Measurements from ENCODE around the gene CAPN1. TPM values are rescaled to one million over a fixed set of nuclear protein-coding genes. Genes with fewer than 3 reads are reported as not detected.
A peak's percentile ranks its signal among the peaks of the same experiment; 100 is the strongest.

The CAPN1 gene
- total RNA-seq, 1 donor from 2014 or later: 217 TPM

GRCh38 chr11:65213322-65214211 lies 31.8 kb downstream of the CAPN1 start:
- Mint-ChIP-seq H3K27me3 (ENCODE audit: low read depth, unreplicated experiment) (peaks cover 2% of the 10 kb centered on the region), H3K9me3 (ENCODE audit: unreplicated experiment) (no peaks in the 10 kb centered on the region), H3K4me1 (ENCODE audit: low read depth, unreplicated experiment) (peaks cover 6% of the 10 kb centered on the region), H3K4me3 (ENCODE audit: unreplicated experiment) (no peak overlapping the region), H3K27ac (ENCODE audit: unreplicated experiment) (peak overlapping the region; percentile 18), H3K36me3 (ENCODE audit: low read depth, unreplicated experiment) (peaks cover 12% of the 10 kb centered on the region)
- Histone ChIP-seq H3K4me3 (ENCODE audit: insufficient read depth, low read depth, low read length) (no peak overlapping the region), H3K36me3 (ENCODE audit: insufficient read depth, low read length) (peaks cover 4% of the 10 kb centered on the region), H3K27ac (ENCODE audit: low read depth, low read length) (no peak overlapping the region), H2AFZ (ENCODE audit: low read depth, low read length) (no peak overlapping the region), H3K9me3 (ENCODE audit: insufficient read depth, low read depth, low read length) (no peaks in the 10 kb centered on the region), H3K4me1 (ENCODE audit: insufficient read depth, low read length) (peaks cover 6% of the 10 kb centered on the region), H3K27me3 (ENCODE audit: insufficient read depth, low read length) (no peaks in the 10 kb centered on the region), H4K20me1 (ENCODE audit: insufficient read depth, low read length) (peaks cover 18% of the 10 kb centered on the region), H3K4me2 (ENCODE audit: low read length) (peak overlapping the region; percentile 23), H3K9ac (ENCODE audit: low read length) (no peak overlapping the region), H3K79me2 (ENCODE audit: insufficient read depth, low read length) (no peaks in the 10 kb centered on the region)
- DNase-seq (ENCODE audit: low read depth) (no peak), FAIRE-seq (no peak)
- no peak for TF ChIP-seq EZH2 (IDR thresholded peaks at IDR 0.05; ENCODE audit: insufficient read depth, low read length)
- TF ChIP-seq, protein P1, sequence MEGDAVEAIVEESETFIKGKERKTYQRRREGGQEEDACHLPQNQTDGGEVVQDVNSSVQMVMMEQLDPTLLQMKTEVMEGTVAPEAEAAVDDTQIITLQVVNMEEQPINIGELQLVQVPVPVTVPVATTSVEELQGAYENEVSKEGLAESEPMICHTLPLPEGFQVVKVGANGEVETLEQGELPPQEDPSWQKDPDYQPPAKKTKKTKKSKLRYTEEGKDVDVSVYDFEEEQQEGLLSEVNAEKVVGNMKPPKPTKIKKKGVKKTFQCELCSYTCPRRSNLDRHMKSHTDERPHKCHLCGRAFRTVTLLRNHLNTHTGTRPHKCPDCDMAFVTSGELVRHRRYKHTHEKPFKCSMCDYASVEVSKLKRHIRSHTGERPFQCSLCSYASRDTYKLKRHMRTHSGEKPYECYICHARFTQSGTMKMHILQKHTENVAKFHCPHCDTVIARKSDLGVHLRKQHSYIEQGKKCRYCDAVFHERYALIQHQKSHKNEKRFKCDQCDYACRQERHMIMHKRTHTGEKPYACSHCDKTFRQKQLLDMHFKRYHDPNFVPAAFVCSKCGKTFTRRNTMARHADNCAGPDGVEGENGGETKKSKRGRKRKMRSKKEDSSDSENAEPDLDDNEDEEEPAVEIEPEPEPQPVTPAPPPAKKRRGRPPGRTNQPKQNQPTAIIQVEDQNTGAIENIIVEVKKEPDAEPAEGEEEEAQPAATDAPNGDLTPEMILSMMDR (IDR thresholded peaks at IDR 0.05; ENCODE audit: insufficient read depth, low read depth, low read length): no peak

GRCh38 chr11:65214212-65214845 lies 32.6 kb downstream of the CAPN1 start:
- no peak overlapping the region for H3K9ac ChIP-seq (ENCODE audit: low read length)
- H3K4me2 ChIP-seq (ENCODE audit: low read length): no peak overlapping the region
- peak overlapping the region; percentile 44 for H3K27ac Mint-ChIP-seq (ENCODE audit: unreplicated experiment)
- H3K4me3 ChIP-seq (ENCODE audit: insufficient read depth, low read depth, low read length): no peak overlapping the region
- H3K9me3 Mint-ChIP-seq (ENCODE audit: unreplicated experiment): no peaks in the 10 kb centered on the region
- no peak for TF ChIP-seq EZH2 (IDR thresholded peaks at IDR 0.05; ENCODE audit: insufficient read depth, low read length)
- TF ChIP-seq, protein P1 (IDR thresholded peaks at IDR 0.05; ENCODE audit: insufficient read depth, low read depth, low read length): no peak
- no peak overlapping the region for H3K27ac ChIP-seq (ENCODE audit: low read depth, low read length)
- peaks cover 8% of the 10 kb centered on the region for H3K4me1 Mint-ChIP-seq (ENCODE audit: low read depth, unreplicated experiment)
- peaks cover 4% of the 10 kb centered on the region for H3K27me3 Mint-ChIP-seq (ENCODE audit: low read depth, unreplicated experiment)
- H3K36me3 ChIP-seq (ENCODE audit: insufficient read depth, low read length): peaks cover under 1% of the 10 kb centered on the region
- no peaks in the 10 kb centered on the region for H3K27me3 ChIP-seq (ENCODE audit: insufficient read depth, low read length)
- H3K4me1 ChIP-seq (ENCODE audit: insufficient read depth, low read length): peaks cover 6% of the 10 kb centered on the region
- FAIRE-seq (no peak), DNase-seq (ENCODE audit: low read depth) (no peak)
- H3K4me3 Mint-ChIP-seq (ENCODE audit: unreplicated experiment): no peak overlapping the region
- H3K79me2 ChIP-seq (ENCODE audit: insufficient read depth, low read length): no peaks in the 10 kb centered on the region
- H3K9me3 ChIP-seq (ENCODE audit: insufficient read depth, low read depth, low read length): no peaks in the 10 kb centered on the region
- no peak overlapping the region for H2AFZ ChIP-seq (ENCODE audit: low read depth, low read length)
- H4K20me1 ChIP-seq (ENCODE audit: insufficient read depth, low read length): peaks cover 11% of the 10 kb centered on the region
- H3K36me3 Mint-ChIP-seq (ENCODE audit: low read depth, unreplicated experiment): peaks cover 10% of the 10 kb centered on the region
